ENCODE measurements around the gene MCEE. TPM values are rescaled to one million over a fixed set of nuclear protein-coding genes. Genes with fewer than 3 reads are reported as not detected.
"Not testable (repeated sequence)": the region's sequence is repeated elsewhere in the genome, so short reads cannot be mapped to it uniquely, and the experiment has no call there.

Gene MCEE
- total RNA-seq, 1 donor from 2014 or later = 11.5 TPM

DNA sequence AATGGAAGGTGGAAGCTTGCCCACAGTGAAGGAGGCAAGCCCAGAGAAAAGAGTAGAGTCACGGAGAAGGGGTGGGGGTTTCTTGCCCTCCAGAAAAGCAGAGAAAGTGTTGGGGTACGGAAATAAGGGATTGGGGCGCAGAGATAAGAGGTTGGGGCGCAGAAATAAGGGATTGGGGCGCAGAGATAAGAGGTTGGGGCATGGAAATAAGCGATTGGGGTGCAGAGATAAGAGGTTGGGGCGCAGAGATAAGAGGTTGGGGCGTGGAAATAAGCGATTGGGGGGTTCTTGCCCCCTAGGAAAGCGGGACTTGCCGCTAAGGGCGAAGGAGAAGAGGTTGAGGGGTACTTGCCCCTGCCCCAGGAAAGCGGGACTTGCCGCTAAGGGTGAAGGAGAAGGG, 40.6 kb downstream of the MCEE start:
- not testable (repeated sequence) for H3K9me3 Mint-ChIP-seq (ENCODE audit: unreplicated experiment); H3K27ac Mint-ChIP-seq (ENCODE audit: unreplicated experiment); H3K4me1 Mint-ChIP-seq (ENCODE audit: low read depth, unreplicated experiment); H3K36me3 Mint-ChIP-seq (ENCODE audit: unreplicated experiment); DNase-seq; H3K4me3 Mint-ChIP-seq (ENCODE audit: unreplicated experiment); H3K27me3 Mint-ChIP-seq (ENCODE audit: unreplicated experiment)

DNA sequence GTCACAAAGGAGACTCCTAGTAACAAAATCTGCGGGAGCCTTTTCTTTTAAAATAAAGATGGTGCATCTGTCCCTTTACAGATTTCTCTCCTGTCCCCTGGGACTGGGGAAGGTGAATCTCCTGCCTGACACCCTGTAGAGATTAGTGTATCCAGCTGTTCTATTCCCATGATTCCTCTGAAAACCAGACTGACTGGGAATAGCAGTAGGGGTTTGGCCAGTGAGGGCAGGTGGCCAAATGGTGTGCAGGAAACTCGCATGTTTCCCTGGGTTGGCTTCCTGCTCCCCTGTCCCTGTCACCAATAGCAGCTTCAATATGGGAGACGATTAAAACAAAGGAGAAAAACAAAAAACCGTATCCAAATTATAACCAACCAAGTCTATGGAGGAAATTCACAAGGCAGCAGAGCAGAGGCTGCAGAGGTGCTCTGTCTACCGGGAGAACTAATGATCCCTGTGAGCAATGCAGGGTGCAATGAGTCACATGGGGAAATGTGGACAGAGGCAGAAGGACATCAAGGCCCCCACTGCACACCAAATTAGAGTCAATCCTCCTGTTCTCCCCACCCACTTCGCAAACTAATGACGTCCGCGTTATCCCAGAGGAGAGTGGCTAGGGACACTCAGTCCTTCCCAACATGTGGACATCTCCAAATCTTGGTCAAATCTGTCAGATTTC, 44.6 kb downstream of the MCEE start:
- not testable (repeated sequence) for H3K27me3 Mint-ChIP-seq (ENCODE audit: unreplicated experiment); H3K4me1 Mint-ChIP-seq (ENCODE audit: low read depth, unreplicated experiment); H3K27ac Mint-ChIP-seq (ENCODE audit: unreplicated experiment); DNase-seq; H3K9me3 Mint-ChIP-seq (ENCODE audit: unreplicated experiment); H3K4me3 Mint-ChIP-seq (ENCODE audit: unreplicated experiment); H3K36me3 Mint-ChIP-seq (ENCODE audit: unreplicated experiment)

DNA sequence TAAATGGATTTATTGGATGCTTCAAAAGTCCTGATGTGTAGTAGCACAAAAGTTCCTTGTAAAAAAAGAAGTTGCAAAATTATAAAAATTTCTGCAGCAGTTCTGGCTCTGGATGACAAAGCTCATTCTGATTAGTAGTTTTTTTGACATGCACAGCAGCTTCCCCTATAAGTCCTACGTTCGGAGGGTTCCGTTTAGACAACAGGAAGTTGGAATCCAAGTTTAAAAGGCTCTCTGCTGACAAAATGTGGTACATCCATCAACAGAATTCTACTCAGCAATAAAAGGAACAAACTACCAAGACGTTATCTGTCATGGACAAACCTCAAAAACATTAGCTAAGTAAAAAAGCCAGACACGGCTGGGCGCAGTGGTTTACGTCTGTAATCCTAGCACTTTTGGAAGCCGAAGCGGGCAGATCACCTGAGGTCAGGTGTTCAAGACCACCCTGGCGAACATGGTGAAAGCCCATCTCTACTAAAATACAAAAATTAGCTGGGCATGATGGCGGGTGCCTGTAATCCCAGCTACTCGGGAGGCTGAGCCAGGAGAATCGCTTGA, 46.2 kb downstream of the MCEE start:
- not testable (repeated sequence) for H3K9me3 Mint-ChIP-seq (ENCODE audit: unreplicated experiment); H3K4me1 Mint-ChIP-seq (ENCODE audit: low read depth, unreplicated experiment); DNase-seq; H3K36me3 Mint-ChIP-seq (ENCODE audit: unreplicated experiment); H3K4me3 Mint-ChIP-seq (ENCODE audit: unreplicated experiment); H3K27me3 Mint-ChIP-seq (ENCODE audit: unreplicated experiment); H3K27ac Mint-ChIP-seq (ENCODE audit: unreplicated experiment)

DNA sequence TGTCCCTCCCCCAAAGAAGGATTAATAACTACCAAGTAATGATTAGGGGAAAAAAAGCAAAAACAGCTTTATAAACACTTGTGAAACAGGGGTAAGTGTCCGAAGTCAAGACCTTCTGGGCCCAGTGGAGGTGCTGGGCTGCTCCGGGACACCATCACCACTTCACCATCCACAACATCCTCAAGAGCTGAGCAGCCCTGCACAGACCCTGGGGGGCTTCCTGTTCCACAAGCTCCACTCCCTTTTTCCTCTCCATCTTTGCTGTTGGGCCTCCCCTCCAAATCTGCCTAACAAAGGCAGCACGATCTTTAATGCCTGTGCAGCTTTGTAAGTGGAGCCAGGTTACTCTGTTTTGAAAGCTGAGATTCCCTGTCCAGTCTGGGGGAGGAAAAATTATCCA, 46.7 kb downstream of the MCEE start:
- H3K27ac Mint-ChIP-seq (ENCODE audit: unreplicated experiment) = not testable (repeated sequence)

DNA sequence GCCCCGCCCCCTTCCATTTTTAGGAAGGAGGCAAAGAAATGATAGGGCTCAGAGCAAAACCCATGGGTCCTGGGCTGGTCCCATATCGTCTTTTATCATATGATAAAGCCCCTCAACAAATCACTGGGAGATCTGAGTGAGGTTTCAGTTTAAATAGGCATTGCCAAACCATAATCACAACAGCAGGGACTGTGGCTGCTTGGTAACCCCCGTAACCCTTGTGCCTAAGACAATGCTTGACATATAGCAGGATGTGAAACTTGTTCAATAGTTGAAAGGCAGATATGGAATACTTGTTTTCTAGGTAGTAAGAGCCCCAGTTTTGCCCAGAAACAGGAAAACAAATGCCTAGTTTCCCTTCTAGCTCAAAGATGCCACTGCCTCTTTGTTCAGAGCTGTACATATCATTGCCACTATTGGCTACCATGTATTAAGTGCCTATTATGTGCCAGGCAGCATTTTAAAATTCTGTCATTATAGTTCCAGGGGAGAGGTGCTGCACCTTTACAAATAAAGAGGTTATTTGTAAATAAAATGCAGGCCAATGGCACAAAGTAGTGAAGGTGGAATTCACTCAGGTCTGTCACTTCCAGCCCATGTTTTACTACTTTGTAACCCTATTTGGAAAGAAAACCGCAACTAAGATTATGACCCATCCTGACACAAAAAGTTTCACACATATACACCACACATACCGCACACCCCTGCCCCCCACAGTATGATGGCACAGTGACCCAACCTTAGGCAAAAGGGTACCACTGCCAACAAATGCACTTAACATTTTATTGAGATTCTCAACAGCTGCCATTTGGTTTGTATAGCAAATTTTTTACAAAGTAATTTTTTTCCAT, 47.4 kb downstream of the MCEE start:
- H3K36me3 Mint-ChIP-seq (ENCODE audit: unreplicated experiment) = no peaks in the 10 kb centered on the region
- DNase-seq = no peak
- H3K27ac Mint-ChIP-seq (ENCODE audit: unreplicated experiment) = no peak overlapping the region
- H3K4me3 Mint-ChIP-seq (ENCODE audit: unreplicated experiment) = no peak overlapping the region
- peaks cover 2% of the 10 kb centered on the region for H3K9me3 Mint-ChIP-seq (ENCODE audit: unreplicated experiment)
- H3K27me3 Mint-ChIP-seq (ENCODE audit: unreplicated experiment) = peaks cover 6% of the 10 kb centered on the region
- TF ChIP-seq, protein P1, sequence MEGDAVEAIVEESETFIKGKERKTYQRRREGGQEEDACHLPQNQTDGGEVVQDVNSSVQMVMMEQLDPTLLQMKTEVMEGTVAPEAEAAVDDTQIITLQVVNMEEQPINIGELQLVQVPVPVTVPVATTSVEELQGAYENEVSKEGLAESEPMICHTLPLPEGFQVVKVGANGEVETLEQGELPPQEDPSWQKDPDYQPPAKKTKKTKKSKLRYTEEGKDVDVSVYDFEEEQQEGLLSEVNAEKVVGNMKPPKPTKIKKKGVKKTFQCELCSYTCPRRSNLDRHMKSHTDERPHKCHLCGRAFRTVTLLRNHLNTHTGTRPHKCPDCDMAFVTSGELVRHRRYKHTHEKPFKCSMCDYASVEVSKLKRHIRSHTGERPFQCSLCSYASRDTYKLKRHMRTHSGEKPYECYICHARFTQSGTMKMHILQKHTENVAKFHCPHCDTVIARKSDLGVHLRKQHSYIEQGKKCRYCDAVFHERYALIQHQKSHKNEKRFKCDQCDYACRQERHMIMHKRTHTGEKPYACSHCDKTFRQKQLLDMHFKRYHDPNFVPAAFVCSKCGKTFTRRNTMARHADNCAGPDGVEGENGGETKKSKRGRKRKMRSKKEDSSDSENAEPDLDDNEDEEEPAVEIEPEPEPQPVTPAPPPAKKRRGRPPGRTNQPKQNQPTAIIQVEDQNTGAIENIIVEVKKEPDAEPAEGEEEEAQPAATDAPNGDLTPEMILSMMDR (IDR thresholded peaks at IDR 0.05; ENCODE audit: partially characterized antibody, unreplicated experiment) = no peak
- H3K4me1 Mint-ChIP-seq (ENCODE audit: low read depth, unreplicated experiment) = peaks cover 4% of the 10 kb centered on the region

More for the DNA sequence above, 46.7 kb downstream of the MCEE start:
- not testable (repeated sequence) for H3K4me1 Mint-ChIP-seq (ENCODE audit: low read depth, unreplicated experiment); DNase-seq; H3K9me3 Mint-ChIP-seq (ENCODE audit: unreplicated experiment); H3K36me3 Mint-ChIP-seq (ENCODE audit: unreplicated experiment); H3K27me3 Mint-ChIP-seq (ENCODE audit: unreplicated experiment); H3K4me3 Mint-ChIP-seq (ENCODE audit: unreplicated experiment)

DNA sequence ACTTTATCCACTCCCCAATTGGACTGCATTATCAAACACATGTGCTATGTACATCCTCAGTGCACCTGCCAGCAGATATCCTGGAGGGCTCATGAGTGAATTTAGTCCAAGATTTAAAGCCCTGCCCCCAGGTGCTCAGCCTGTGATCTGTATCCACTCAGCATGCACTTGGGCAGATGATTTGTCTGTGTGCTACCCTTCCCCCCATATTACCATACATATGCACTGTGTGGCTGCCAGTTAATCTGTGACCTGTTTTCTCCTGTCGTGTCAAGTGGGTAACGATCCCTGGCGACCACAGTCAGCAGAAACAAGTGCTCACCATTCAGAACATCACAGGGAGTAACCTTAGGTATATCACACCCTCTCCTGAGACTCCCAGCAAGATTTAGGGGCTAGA, 51.4 kb downstream of the MCEE start:
- DNase-seq = no peak
- H3K36me3 Mint-ChIP-seq (ENCODE audit: unreplicated experiment) = peaks cover 8% of the 10 kb centered on the region
- TF ChIP-seq, protein P1 (IDR thresholded peaks at IDR 0.05; ENCODE audit: partially characterized antibody, unreplicated experiment) = no peak
- H3K4me3 Mint-ChIP-seq (ENCODE audit: unreplicated experiment) = no peak overlapping the region
- H3K9me3 Mint-ChIP-seq (ENCODE audit: unreplicated experiment) = peaks cover 2% of the 10 kb centered on the region
- peaks cover 4% of the 10 kb centered on the region for H3K27me3 Mint-ChIP-seq (ENCODE audit: unreplicated experiment)
- H3K4me1 Mint-ChIP-seq (ENCODE audit: low read depth, unreplicated experiment) = no peaks in the 10 kb centered on the region
- no peak overlapping the region for H3K27ac Mint-ChIP-seq (ENCODE audit: unreplicated experiment)
